RCC 7860 (cell line): ENCODE data around the gene LRRC9.
"Not testable (repeated sequence)": the region's sequence is repeated elsewhere in the genome, so short reads cannot be mapped to it uniquely, and the experiment has no call there.

Source experiments
- DNase-seq: peaks from one replicate; pipeline ENCODE4 v3.0.0-alpha.2; 2015; ENCODE audit warnings: low spot score
- FAIRE-seq: peaks from 2 replicates; lab custom pipeline; 2012; peaks lifted over from hg19 to GRCh38; lab: Jason Lieb, UNC

The LRRC9 gene

DNA sequence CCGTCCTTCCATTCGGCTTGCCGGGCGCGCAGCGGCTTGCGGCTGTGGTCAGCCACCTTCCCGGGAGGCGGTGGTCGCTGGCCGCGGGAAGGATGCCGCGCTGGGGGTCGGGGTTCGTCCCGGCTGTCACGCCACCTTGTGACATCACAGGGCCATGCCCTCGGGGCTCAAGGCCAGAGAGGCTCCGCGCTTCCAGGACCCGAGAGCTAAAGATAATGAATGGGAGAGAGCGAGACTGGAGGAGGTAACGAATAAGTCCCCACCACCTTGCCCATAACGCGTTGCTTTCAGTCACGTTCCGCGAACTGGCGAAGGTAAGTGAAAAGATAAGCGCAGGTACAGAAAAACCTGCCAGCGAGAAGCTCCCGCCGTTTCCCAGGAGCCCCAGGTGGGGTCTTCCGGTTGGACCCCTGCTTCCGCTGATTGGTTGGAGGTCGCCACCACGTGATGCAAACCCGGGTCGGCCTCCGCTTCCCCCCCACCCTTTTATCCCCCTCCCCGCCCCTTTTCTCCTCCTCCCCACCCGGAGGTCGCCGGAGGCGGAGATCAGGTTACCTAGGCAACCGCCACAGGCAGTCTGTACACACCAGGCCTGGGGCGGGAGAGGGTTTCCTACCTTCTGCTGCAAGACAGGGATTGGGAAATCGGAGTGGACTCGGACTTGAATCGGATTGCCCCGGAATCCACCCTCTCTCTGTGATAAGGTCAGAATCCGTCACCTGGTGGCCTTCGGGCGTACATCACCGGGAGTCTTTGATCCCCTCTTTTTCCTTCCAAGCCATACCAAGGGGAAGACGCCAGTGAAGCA, at the start of gene LRRC9:
Gene LRRC9 (plus strand): TSS at position 575 of the 808 bp plus-strand sequence.
- FAIRE-seq, result no peak

DNA sequence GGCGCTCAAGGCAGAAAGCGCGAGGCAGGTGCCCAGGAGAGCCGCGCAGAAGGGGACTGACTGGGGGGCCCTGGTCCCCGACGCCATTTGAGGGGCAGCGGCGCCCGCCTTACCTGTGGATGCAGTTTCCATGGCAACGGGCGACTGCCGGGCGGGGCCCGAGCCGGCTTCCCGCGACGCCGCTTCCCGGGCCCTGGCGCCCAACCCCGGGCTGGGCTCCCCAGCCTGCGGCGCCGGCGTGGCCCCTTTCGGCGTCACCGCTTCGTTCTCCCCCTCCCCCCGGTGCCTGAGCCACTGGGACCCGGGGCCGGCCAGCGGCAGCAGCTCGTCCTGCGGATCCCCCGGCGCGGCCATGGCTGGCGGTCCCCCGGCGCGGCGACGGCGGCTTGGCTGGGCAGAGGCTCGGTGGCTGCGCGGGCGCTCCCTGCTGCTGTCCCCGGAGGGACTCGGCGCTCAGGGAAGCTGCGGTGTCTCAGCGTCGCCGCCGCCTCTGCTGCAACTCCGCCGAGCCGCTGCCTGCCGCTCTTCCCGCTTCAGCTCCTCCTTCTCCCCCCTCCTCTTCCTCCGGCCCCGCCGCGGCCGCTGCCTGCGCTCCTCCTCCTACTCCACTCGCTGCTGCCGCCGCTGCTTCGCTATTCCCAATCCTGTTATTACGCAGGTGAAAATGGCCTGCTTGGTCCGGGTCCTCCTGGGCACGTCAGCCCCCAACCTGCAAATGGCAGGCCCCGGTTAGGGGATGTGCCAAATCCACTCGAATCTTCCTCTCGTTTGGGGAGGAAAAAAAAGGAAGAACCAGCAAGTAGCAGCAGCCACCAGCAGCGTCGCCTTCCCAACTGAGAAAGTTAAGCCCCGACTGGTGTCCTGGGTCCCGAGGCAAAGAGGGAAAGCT, 49.4 kb upstream of the LRRC9 start, which contains the start of gene RTN1:
Gene RTN1 (minus strand): TSS at position 500 of the 889 bp plus-strand sequence. CDS start 146 bp downstream, at position 354.
- FAIRE-seq (no peak), DNase-seq (no peak)

More for the DNA sequence above, at the start of gene LRRC9:
- DNase-seq, result no peak

DNA sequence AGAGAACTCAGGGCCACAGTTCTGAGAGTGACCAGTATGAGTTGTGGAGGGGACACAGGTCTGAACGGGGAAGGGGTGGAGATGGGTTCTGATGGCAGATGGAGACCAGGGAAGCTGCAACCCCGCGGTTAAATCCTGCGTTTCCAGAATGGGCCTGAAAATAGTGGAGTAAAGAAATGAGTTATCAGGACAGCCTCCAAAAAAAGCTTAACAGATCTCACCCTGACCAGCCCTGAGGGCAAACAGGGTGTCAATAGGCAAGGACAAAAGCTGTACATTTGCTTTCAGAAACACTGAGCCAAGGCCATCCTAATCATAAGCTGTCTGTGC, 48.8 kb upstream of the LRRC9 start:
- FAIRE-seq (no peak), DNase-seq (no peak)

DNA sequence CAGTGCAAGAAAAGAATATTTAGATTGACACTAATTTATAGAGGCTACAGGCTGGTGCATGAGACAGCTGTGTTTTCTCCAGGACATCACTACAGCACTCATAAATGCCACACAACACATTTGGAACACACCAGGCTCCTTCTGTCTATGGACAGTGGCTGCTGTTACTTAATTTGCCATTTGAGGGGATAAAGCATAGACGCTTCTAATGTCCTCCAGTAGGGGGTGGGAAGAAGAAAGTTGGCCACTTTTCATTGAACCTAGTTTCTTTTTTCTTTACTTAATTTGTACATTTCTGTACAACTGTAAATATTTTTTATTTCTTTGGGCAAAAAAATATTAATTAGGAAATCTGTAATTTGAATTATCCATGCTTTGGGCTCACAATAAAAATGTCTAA, 37.0 kb upstream of the LRRC9 start:
- DNase-seq (no peak), FAIRE-seq (no peak)

DNA sequence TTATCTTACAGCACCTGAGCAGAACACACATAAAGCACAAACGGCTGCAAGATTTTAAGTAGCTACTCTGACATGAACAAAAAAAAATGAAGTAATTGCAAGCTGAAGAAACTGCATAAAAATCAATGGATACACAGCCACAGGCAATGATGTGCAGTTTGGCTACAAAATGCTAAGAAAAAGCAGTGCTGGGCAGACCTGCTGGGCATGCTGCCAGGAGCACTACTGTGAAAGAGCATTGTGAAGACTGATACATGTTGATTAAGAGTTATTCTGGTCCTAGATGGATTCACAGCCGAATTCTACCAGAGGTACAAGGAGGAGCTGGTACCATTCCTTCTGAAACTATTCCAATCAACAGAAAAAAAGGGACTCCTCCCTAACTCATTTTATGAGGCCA, 29.3 kb upstream of the LRRC9 start:
- FAIRE-seq (no peak), DNase-seq (no peak)

DNA sequence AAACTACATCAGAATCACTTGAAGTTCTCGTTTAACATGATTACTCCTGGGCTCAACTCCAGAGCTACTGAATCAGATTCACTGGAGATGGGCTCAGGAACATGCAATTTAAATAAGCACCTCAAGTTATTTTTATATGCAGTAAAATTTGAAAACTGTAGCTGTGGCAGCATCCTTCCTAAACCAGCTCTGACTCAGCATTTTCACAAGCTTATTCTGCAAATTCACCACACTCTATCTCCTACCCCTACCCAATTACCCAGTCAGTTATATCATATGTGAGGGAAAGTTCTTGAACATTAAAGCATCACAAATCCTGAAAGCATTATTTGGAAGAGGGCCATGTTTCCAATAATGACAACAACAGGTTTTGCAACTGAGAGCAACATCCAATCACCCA, 24.2 kb upstream of the LRRC9 start:
- DNase-seq (no peak), FAIRE-seq (no peak)

DNA sequence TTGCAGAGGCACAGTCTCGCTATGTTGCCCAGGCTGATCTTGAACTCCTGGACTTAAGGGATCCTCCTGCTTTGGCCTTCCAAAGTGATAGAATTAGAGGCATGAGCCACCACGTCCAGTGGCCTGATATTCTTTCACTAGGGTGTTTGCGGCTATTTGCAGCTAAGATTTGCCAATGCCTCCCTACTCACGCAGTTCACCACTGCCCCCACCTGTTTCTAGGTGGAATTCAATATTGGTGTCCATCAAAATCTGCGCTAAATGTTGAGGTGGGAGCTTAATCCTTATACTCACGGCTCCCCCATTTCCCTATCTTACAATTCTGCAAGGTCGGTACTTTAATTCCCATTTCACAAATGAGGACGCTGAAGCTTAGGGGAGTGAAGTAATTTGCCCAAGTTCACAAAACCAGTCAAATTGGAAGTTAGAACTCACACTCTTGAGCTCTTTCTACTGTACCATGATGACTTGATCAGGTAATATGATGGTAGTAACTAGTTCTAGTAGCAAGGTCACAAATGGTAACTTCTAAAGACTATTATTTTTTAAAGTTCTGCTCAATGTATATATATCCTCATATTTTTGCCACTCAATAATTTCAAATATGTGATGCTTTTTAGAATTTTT, 22.1 kb upstream of the LRRC9 start:
- DNase-seq, result no peak
- no peak for FAIRE-seq

DNA sequence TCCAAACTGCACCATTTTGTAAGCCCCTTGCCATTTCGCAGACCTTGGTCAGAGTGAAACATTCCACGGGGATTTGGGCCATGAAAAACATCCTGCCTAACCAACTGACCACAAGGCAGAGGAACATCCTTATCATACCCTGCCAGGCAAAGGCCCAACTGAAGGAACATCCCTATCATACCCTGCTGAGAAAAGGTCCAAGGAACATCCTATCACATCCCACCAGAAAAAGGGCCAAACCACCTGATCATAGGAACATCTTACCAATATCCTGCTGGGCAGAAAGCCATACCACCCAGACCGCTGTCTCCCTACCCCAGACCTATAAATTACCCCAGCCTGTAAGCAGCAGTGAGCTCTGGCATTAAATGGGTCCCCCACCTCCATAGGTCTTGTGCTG, 19.4 kb upstream of the LRRC9 start:
- no peak for FAIRE-seq
- no peak for DNase-seq

DNA sequence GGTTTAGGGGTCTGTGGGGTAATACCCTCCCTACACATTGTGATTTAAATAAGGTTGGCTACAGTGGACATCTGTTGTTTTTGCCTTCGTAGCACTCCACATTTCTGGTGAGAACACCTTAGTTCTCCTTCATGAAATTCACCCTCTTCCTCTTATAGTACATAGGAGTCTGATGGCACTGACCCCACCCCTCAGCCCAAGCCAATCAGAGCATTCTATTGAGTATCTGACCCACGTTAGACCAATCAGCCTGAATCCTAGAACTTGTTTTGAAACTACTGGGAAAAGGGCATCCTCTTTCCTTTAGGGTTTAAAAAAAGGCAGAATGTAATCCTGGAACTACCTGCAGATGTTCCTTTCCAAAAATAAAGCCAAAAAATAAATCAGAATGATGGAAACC, 15.8 kb upstream of the LRRC9 start:
- DNase-seq (no peak), FAIRE-seq (no peak)

DNA sequence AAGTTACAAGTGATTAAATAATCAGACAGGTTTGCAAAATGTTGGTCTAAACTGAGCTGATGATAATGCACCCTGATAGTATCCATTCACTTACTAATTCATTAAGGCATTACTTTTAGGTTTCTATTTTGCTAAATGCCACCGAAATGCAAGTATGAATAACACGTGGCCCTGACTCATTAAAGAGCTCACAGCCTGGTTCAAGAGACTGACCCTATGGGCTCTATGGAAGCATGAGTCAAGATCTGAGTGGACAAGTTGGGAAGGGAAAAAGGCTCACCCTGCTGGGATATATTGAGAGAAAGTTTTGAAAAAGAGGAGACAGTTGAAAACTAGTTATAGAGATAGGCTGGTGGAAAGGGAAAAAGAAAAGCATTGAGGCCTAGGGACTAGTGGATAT, 14.8 kb upstream of the LRRC9 start:
- DNase-seq, result no peak
- no peak for FAIRE-seq

DNA sequence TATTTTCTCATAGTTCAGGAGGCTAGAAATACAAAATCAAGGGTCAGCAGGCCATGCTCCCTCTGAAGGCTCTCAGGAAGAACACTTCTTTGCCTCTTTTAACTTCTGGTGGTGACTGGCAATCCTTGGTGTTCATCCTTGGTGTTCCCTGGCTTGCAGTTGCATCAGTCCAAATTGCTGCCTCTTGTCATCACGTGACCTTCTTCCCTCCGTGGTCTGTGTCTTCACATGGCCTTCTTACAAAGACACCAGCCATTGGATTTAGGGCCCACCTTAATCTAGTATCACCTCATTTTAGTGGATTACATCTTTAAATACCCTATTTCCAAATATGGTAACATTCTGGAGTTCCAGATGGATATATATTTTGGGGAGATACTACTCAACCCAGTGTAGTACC, 7.5 kb upstream of the LRRC9 start:
- no peak for FAIRE-seq
- no peak for DNase-seq

DNA sequence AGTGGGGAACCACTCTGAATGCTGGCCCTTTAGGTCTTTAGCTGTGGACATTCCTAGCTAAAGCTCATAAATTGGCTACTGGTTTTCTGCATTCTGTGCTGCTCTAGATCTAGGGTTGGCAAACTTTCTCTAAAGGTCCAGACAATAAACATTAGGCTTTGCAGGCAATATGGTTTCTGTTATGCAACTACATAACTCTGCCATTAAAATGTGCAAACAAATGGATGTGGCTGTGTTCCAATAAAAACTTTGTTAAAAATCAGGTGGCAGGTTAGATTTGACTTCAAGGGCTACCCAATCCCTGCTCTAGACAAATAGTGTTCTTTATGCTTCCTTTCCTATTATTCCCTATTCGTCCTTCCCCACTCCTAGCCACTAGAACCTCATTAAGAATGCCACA, 6.8 kb upstream of the LRRC9 start:
- no peak for DNase-seq
- no peak for FAIRE-seq

DNA sequence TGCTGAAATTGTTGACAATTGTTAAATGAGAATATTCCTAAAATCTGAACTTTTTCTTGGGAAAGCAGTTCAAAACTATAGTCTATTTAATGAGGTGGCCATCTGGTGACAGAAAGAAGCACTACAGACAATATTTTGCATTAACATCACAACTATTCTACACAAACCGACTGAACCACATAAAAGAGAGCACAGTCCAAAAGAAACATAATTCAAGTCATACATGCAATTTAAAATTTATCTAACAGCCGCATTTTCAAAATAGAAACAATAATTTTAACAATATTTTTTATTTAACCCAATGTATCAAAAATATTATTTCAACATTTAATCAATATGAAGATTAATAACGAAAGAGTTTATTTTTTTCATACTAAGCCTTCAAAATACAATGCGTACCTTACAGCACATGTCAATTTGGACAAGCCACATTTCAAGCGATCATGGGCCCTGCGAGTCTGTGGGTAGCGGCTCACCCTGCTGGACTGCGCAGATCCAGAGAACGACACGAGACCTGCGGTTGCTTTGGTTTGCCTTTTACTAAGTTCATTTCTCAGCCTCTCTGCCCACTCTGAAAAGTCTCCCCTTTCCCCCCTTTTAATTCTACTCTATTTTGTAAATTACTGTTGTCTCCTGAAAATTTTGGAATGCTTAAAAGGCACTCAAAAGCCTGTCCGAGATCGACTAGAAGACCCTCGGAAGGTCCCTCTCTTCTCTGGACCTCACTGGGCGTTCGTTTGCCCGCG, 947 bp upstream of the LRRC9 start:
- DNase-seq, result no peak
- FAIRE-seq, result no peak

DNA sequence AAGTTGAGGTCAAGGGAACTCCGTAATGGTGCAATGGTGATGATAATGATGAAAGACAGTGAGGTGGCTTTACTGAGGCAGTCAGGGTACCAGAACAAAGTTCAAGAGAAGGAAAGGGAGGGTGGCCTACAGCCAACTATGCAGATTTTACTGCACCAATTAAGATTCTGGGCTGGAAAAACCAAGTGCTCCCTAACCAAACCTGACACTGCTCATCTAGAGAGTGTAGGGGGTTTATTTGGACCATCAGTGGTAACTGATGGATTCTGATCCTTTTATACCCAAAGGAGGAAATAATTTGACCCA, 387 bp downstream of the LRRC9 start:
- FAIRE-seq (no peak), DNase-seq (no peak)

DNA sequence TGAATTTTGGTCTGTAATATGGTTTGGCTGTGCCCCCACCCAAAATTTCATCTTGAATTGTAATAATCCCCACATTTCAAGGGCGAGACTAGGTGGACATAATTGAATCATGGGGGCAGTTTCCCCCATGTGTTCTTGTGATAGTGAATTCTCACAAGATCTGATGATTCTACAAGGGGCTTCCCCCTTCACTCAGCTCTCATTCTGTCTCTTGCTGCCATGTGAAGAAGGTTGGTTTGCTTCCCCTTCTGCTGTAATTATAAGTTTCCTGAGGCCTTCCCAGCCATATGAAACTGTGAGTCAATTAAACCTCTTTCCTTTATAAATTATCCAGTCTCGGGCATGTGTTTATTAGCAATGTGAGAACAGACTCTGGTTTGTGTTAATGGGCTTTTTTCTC, 5.9 kb downstream of the LRRC9 start:
- FAIRE-seq (no peak), DNase-seq (no peak)

DNA sequence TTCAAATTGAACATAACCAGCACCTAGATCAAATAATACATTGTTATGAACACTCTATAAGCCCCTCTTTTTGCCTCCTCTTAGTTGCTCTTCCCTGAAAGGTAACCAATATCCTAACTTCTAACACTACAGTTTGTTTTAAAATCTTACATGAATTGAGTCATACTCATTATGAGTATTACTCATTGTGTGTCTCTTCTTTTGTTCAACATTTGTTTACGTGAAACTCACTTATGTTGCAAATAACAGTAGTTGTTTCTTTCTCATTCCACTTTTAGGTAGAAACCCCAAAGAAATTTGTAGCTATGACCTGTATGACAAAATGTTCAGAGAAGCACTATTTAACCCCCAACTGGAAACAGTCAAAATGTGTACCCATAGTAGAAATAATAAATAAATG, 6.6 kb downstream of the LRRC9 start:
- FAIRE-seq, result no peak

DNA sequence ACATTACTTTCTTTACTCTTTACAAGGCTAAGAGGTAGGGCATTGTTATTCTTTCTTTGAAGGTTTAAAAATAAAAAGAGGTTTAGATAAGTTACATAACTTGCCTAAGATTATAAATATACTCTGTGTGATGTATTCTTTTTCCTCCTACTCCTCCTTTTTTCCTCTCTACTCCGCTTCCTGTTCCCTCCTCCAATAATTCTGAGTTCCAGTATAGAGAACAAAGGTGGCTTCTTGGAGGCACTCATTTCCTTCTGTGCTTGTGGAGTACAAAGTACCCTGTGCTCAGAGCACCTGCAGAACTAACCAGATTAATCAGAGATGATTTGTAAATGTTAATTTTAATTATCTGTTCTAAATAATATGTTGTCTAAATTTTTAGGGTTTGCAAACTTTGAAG, 11.3 kb downstream of the LRRC9 start:
- FAIRE-seq, result no peak
- DNase-seq, result no peak

More for the DNA sequence above, 6.6 kb downstream of the LRRC9 start:
- no peak for DNase-seq

DNA sequence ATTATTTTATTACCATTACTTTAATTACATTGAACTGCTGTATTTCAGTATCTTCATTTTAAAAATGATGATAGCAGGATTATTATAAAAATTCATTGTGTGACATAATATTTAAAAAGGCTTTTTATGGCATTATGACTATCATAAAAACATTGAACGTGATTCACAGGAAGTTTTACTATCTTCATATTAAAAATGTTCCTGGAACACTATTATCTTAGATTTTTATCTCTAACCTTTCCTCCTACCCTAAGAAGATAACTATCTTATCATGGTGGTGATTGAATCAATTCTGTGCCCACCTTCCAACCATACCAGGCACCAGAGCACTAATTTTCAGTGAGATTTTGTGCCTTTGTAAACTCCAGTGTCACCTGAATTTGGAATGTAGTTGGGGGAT, 16.2 kb downstream of the LRRC9 start:
- FAIRE-seq (no peak), DNase-seq (no peak)

DNA sequence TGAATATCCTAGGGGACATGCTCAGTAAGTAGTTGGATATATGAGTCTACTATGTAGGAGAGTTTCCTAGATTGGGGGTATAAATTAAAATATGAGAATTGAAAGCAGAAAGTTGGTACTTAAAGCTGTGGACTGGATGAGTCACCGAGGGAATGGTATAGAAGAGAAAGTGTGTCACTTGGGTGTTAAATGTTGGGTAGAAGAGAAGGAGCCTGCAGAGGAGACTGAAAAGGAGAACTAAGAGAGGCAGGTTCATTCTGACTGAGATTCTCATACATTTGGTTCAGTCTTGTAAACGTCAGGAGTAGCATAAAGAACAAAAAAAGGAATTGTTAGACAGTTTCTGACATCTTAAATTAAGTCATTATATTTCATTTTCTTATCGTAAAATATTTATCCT, 19.9 kb downstream of the LRRC9 start:
- FAIRE-seq, result no peak
- no peak for DNase-seq

DNA sequence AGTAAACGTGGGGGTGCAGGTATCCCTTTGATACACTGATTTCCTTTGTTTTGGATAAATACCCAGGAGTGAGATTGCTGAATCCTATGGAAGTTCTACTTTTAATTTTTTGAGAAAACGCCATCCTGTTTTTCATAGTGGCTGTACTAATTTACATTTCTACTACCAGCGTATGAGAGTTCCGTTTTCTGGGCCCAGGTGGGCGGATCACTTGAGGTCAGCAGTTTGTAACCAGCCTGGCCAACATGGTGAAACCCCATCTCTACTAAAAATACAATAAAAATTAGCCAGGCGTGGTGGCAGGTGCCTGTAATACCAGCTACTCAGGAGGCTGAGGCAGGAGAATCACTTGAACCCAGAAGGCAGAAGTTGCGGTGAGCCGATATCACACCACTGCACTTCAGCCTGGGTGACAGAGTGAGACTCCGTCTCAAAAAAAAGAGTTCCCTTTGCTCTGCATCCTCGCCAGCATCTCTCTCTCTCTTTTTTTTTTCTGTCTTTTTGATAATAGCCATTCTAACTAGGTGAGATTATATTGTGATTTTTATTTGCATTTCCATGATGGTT, 22.4 kb downstream of the LRRC9 start:
- not testable (repeated sequence) for DNase-seq, FAIRE-seq

DNA sequence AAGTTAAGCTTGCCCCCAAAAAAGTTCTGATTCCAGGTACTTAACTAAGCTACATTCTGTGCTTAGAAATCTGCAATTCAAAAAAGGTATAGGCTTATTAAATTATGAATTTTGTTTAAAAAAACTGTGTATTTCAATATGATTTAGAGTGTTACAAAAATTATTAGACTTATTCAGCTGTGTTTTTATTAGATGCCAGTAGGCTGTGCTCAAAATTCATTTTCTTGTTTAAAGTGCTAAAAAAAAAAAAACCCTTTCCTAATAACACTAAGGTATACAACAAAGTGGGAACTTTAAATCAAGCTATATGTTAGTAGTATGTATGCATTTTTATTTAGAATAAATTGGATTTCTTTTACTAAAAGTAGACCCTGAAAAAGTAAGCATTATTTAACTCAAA, 25.0 kb downstream of the LRRC9 start:
- no peak for DNase-seq
- no peak for FAIRE-seq
